ENCODE data around the gene C1S.

The C1S gene

DNA sequence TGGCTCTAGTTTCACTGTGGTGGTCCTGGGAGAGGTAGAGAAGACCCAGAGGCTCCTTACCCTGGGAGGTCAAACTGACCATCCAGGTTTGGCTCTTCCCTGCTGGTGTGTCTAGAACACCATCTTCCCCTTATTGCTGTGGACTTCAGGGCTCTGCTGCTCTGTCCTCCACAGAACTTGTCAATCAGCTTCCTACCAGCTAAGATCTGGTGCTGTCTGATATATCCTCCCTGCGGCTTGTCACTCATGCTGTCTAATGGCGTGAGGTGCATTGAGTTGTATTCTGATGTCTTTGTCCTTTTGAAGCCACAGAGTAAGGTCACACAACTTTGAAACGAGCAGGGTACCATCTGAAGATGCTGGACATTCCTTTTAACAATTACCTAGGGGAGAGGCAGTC is 55.7 kb downstream of the C1S start:
- Histone ChIP-seq H3K36me3 (ENCODE audit: insufficient read depth, low read length) (no peaks in the 10 kb centered on the region; the same call in 1 of the 2 replicates), H3K79me2 (ENCODE audit: insufficient read depth, low read length) (no peaks in the 10 kb centered on the region; the same call in 1 of the 2 replicates), H3K9me2 (replicated peaks; ENCODE audit: low read depth, low read length) (no peaks in the 10 kb centered on the region), H3K4me2 (ENCODE audit: low read depth, low read length, poor library complexity, severe bottlenecking) (no peak overlapping the region), H4K20me1 (ENCODE audit: insufficient read depth, low read length, poor library complexity, severe bottlenecking) (peaks cover 4% of the 10 kb centered on the region), H3K27me3 (ENCODE audit: insufficient read depth, low read length, poor library complexity, severe bottlenecking) (no peaks in the 10 kb centered on the region), H3K9me3 (ENCODE audit: insufficient read depth, low read depth, low read length) (no peaks in the 10 kb centered on the region), H3K4me1 (ENCODE audit: insufficient read depth, low read length, poor library complexity, severe bottlenecking) (no peaks in the 10 kb centered on the region), H3K4me3 (ENCODE audit: low read length, poor library complexity, severe bottlenecking) (no peak overlapping the region), H3F3A (ENCODE audit: low read depth) (no peaks in the 10 kb centered on the region), H3K9ac (ENCODE audit: low read depth, low read length, poor library complexity, severe bottlenecking) (no peak overlapping the region), H2AFZ (ENCODE audit: low read length) (no peak overlapping the region)
- TF ChIP-seq EZH2phosphoT487 (IDR thresholded peaks at IDR 0.05; ENCODE audit: borderline replicate concordance) (no peak), CTCF (conservative IDR thresholded peaks at IDR 0.05; ENCODE audit: low read length) (no peak)

DNA sequence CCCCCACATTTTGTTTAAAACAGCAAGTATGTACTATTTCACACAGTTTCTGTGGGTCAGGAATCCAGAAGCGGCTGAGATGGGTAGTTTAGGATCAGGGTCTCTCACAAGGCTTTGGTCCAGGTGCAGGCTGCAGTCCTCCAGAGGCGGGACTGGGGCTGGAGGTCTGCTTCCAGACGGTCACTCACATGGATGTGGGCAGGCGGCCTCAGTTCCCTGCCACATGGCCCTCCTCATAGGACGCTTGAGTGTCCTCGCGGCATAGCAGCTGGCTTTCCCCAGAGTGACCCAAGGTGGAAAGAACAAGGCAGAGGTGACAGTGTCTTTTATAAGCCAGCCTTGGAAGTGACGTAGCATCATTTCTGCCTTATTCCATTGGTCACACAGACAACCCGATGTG is 56.4 kb downstream of the C1S start:
- Histone ChIP-seq H3K9me3 (ENCODE audit: insufficient read depth, low read depth, low read length) (no peaks in the 10 kb centered on the region), H3K9me2 (replicated peaks; ENCODE audit: low read depth, low read length) (no peaks in the 10 kb centered on the region), H3K9ac (ENCODE audit: low read depth, low read length, poor library complexity, severe bottlenecking) (no peak overlapping the region), H3K36me3 (ENCODE audit: insufficient read depth, low read length) (no peaks in the 10 kb centered on the region; the same call in 1 of the 2 replicates), H2AFZ (ENCODE audit: low read length) (no peak overlapping the region), H3F3A (ENCODE audit: low read depth) (no peaks in the 10 kb centered on the region), H3K79me2 (ENCODE audit: insufficient read depth, low read length) (no peaks in the 10 kb centered on the region; the same call in 1 of the 2 replicates), H3K4me2 (ENCODE audit: low read depth, low read length, poor library complexity, severe bottlenecking) (no peak overlapping the region), H3K4me1 (ENCODE audit: insufficient read depth, low read length, poor library complexity, severe bottlenecking) (no peaks in the 10 kb centered on the region), H4K20me1 (ENCODE audit: insufficient read depth, low read length, poor library complexity, severe bottlenecking) (peaks cover 4% of the 10 kb centered on the region), H3K27me3 (ENCODE audit: insufficient read depth, low read length, poor library complexity, severe bottlenecking) (no peaks in the 10 kb centered on the region), H3K4me3 (ENCODE audit: low read length, poor library complexity, severe bottlenecking) (no peak overlapping the region)
- no peak for TF ChIP-seq EZH2phosphoT487 (IDR thresholded peaks at IDR 0.05; ENCODE audit: borderline replicate concordance)
- TF ChIP-seq CTCF (conservative IDR thresholded peaks at IDR 0.05; ENCODE audit: low read length): no peak

DNA sequence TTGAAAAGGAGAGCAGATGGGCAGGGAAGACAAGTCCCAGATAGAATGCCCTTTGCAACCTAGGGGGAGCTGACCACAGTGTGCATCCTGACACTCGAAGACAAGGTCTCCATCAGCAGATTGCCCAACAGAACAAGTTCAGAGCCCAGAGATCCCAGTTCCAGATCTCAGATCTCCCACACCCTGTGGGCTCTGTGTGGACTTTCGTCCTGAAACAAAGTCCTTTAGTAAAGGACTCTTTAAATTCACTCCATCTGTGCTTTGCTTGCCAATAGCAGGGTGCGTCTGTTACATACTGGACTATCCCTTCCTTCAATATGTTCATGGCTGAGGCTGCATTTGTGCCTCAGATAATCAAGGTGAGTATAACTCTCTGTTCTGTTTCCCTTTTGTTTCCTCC is 57.2 kb downstream of the C1S start:
- Histone ChIP-seq H3K4me3 (ENCODE audit: low read length, poor library complexity, severe bottlenecking) (no peak overlapping the region), H3K79me2 (ENCODE audit: insufficient read depth, low read length) (no peaks in the 10 kb centered on the region; the same call in 1 of the 2 replicates), H3K4me2 (ENCODE audit: low read depth, low read length, poor library complexity, severe bottlenecking) (no peak overlapping the region), H4K20me1 (ENCODE audit: insufficient read depth, low read length, poor library complexity, severe bottlenecking) (peaks cover 4% of the 10 kb centered on the region), H3K36me3 (ENCODE audit: insufficient read depth, low read length) (no peaks in the 10 kb centered on the region; the same call in 1 of the 2 replicates), H3F3A (ENCODE audit: low read depth) (no peaks in the 10 kb centered on the region), H2AFZ (ENCODE audit: low read length) (no peak overlapping the region), H3K9ac (ENCODE audit: low read depth, low read length, poor library complexity, severe bottlenecking) (no peak overlapping the region), H3K9me2 (replicated peaks; ENCODE audit: low read depth, low read length) (no peaks in the 10 kb centered on the region), H3K4me1 (ENCODE audit: insufficient read depth, low read length, poor library complexity, severe bottlenecking) (no peaks in the 10 kb centered on the region), H3K27me3 (ENCODE audit: insufficient read depth, low read length, poor library complexity, severe bottlenecking) (no peaks in the 10 kb centered on the region), H3K9me3 (ENCODE audit: insufficient read depth, low read depth, low read length) (no peaks in the 10 kb centered on the region)
- TF ChIP-seq CTCF (conservative IDR thresholded peaks at IDR 0.05; ENCODE audit: low read length): no peak
- TF ChIP-seq EZH2phosphoT487 (IDR thresholded peaks at IDR 0.05; ENCODE audit: borderline replicate concordance): no peak

Measured in Loucy (cell line).